HG03064 (cell line): ENCODE data around the gene PLCL1.
"Not testable (repeated sequence)": the region's sequence is repeated elsewhere in the genome, so short reads cannot be mapped to it uniquely, and the experiment has no call there.

Source experiments
- ATAC-seq: cut with Tn5 transposase; IDR thresholded peaks from one replicate; pipeline ENCODE4 v1.9.1; 2021; ENCODE audit warnings: low read depth; ENCODE audit not compliant: unreplicated experiment

The PLCL1 gene

GRCh38 chr2:197809064-197809463 is 4.7 kb downstream of the PLCL1 start:
- ATAC-seq: no peak

GRCh38 chr2:197810016-197810415 is 5.6 kb downstream of the PLCL1 start:
- ATAC-seq: no peak

- no peak for ATAC-seq
Measured at GRCh38 chr2:197810491-197810890, 6.1 kb downstream of the PLCL1 start.

GRCh38 chr2:197813093-197813787 is 8.8 kb downstream of the PLCL1 start:
- no peak for ATAC-seq

GRCh38 chr2:197814526-197814925 is 10.1 kb downstream of the PLCL1 start:
- no peak for ATAC-seq

GRCh38 chr2:197821550-197822289 is 17.3 kb downstream of the PLCL1 start:
- ATAC-seq: no peak

- ATAC-seq: no peak
Measured at GRCh38 chr2:197822333-197822732, 17.9 kb downstream of the PLCL1 start.

- ATAC-seq: no peak
Measured at GRCh38 chr2:197827618-197828017, 23.2 kb downstream of the PLCL1 start.

GRCh38 chr2:197828464-197829135 is 24.2 kb downstream of the PLCL1 start:
- no peak for ATAC-seq

GRCh38 chr2:197834771-197835170 is 30.4 kb downstream of the PLCL1 start:
- ATAC-seq: not testable (repeated sequence)

- ATAC-seq: no peak
Measured at GRCh38 chr2:197835293-197835692, 30.9 kb downstream of the PLCL1 start.

GRCh38 chr2:197838036-197838435 is 33.6 kb downstream of the PLCL1 start:
- ATAC-seq: peak; percentile 96

GRCh38 chr2:197838579-197838978 is 34.2 kb downstream of the PLCL1 start:
- ATAC-seq: no peak

- no peak for ATAC-seq
Measured at GRCh38 chr2:197839327-197839726, 34.9 kb downstream of the PLCL1 start.

GRCh38 chr2:197839856-197840255 is 35.5 kb downstream of the PLCL1 start:
- ATAC-seq: no peak

- no peak for ATAC-seq
Measured at GRCh38 chr2:197846128-197846527, 41.7 kb downstream of the PLCL1 start.

GRCh38 chr2:197846777-197847176 is 42.4 kb downstream of the PLCL1 start:
- no peak for ATAC-seq

GRCh38 chr2:197847651-197848401 is 43.4 kb downstream of the PLCL1 start:
- ATAC-seq: no peak

GRCh38 chr2:197848602-197849001 is 44.2 kb downstream of the PLCL1 start:
- no peak for ATAC-seq

- no peak for ATAC-seq
Measured at GRCh38 chr2:197850882-197851450, 46.6 kb downstream of the PLCL1 start.

- no peak for ATAC-seq
Measured at GRCh38 chr2:197851451-197851850, 47.1 kb downstream of the PLCL1 start.
